Cerebellar nuclear complex (tissue), 1 donor: ENCODE results near the gene RAB22A.
"Not testable (repeated sequence)": the region's sequence is repeated elsewhere in the genome, so short reads cannot be mapped to it uniquely, and the experiment has no call there.

Experiments used
- DNase-seq, 2 experiments: peaks; one replicate each; lab custom pipeline; 2025; lab: John Stamatoyannopoulos, UW

RAB22A gene

DNA sequence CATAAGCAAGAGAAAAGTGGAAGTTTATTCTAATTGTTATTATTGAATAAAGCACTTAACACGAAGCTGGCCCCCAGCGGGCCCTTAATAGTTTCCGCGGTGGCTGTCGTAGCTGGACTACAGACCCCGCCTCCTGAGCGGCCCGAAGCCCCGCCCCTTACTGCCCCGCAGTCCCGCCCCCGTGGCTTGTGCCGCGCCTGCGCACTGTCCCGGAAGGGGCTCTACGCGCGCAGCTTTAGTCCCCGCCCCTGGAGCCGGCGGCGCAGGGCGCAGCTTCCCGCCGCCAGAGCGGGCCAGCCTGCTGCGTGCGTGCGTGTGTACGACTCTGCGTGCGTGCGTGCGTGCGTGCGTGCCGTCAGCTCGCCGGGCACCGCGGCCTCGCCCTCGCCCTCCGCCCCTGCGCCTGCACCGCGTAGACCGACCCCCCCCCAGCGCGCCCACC lies 79.4 kb downstream of the RAB22A start, which contains the start of gene VAPB:
VAPB (plus strand) TSS at position 348 of the 442 bp plus-strand sequence. CDS start 231 bp downstream, outside the sequence.
- DNase-seq, result peak; percentile 47 to 72

DNA sequence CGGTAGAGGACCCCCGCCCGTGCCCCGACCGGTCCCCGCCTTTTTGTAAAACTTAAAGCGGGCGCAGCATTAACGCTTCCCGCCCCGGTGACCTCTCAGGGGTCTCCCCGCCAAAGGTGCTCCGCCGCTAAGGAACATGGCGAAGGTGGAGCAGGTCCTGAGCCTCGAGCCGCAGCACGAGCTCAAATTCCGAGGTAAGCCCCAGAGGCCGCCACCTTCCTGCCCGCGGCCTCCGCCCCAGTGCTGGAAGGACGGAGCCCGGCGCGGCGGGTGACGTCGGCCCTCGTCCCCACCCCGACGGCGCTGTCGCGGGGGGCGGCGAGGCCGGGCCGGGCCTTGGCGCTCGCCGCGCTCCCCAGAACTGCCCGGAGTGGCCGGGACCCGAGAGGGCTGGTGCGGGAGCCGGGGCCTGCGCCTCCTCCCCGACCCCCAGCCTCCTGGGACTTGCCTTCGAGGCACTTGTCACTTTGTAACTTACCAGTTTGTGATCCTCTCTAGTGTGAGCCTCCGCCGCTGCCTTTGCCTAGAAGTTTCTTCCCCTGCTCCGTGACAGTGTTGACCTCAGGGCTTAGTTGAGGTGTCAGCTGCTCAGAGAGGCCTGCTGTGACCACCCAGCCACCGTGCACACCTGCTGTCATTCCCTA lies 79.9 kb downstream of the RAB22A start:
- no peak for DNase-seq

DNA sequence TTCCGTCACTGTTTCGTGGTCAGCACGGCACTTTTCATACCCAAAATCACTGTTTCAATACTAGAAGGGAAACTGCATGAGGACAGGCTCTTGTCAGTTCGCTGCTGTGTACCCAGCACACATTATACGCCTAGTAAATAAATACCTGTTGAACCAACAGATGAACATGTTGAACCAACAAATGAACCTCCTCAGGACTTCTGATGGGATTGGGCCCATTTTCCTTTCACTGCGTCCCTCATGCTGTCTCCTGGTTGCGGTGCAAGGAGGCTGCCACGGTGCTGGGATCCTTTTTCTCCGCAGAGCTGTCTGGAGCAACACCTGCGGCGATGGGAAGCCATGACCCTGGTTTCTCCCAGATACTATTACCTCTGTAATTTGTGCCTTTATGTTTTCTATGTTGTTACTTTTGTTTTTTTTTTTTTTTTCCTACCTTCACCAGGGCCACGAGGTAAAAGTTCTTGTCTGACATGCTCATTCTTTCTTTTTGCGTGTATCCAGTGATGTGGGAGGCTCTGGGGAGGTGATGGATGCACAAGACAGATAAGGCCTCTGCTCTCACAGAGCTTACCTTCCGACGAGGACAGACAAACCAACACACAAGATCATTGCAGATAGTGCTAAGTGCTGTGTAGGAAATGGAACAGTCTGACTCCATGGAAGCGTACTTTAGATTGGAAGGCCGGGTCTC lies 80.6 kb downstream of the RAB22A start:
- no peak for DNase-seq

DNA sequence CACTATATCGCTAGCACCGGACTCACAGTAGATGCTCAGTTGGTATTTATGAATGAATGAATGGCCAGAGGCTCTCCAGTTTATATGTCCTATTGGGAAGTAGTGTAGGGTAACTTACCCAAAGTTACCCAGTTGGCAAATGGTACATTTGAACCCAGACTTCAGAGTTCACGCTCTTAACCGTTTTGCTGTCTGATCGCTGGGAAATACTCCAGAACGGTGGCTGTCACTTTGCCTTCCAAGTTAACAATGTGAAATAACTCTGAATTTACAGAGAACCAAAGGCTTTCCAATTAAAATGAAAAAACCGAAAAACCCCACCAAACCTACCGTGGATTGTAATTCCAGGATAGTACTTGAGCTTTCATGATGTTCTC lies 81.1 kb downstream of the RAB22A start:
- no peak for DNase-seq

GRCh38 chr20:58392286-58392685 lies 82.8 kb downstream of the RAB22A start:
- DNase-seq, result no peak

- no peak for DNase-seq
Measured at GRCh38 chr20:58393299-58393698, 83.8 kb downstream of the RAB22A start.

GRCh38 chr20:58394801-58395200 lies 85.3 kb downstream of the RAB22A start:
- DNase-seq, result no peak

DNA sequence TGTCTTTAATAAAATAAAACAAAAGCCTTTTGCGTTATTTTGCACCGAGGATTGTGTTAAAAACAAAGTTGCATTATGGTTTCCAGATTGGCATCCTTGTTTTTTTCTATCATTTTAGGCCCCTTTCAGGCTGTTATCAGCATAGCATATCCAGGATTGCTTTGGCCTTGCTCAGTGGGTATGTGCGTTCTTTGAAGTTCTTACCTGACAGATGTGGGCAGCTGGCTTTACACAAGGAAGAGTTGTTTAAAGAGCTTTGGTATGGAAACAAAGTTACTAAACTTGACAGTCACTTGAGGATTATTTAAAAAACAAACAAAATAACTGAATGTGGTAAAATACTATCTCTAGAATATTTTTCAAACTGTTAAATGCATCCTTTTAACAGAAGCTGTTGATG lies 86.1 kb downstream of the RAB22A start:
- no peak for DNase-seq

- no peak for DNase-seq
Measured at GRCh38 chr20:58397429-58397828, 87.9 kb downstream of the RAB22A start.

DNA sequence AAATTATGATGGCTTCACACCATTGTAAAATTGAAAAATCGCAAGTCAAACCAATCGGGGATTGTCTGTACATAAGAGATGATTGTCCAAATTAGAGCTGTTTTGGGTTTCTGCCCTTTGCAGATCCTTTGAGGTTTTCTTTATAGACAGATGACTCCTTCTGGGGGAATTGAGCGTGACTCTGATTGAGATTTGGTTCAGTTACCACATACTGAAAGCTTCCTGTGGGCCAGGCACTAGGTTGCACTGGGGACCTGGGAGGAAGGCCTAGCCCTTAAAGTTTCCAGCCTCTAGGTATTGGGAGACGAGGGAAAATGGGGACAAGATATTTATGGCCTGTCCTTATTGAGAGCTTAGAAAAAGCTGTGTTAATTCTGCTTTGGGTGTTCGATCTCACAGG lies 88.7 kb downstream of the RAB22A start:
- DNase-seq, result no peak

DNA sequence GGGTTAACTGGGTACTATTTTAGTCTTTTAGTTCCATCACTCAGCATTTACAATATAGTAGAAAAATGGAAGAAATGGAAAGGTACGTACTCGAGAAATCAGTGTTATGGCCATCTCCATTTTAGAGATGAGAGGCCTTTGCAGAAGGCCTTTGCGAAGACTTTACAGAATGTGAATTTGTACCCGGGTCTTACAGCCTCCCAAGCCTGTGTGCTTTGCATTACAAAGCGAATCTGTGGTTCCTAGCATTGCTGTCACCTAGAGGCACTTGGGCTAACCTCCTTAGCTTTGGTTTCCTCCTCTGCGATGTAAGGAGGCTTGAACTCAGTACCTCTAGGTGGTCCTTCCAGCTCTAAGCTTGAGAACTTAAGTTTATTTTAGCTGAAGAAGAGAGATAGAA lies 90.4 kb downstream of the RAB22A start:
- DNase-seq, result no peak

GRCh38 chr20:58401162-58401561 lies 91.6 kb downstream of the RAB22A start:
- DNase-seq, result no peak

DNA sequence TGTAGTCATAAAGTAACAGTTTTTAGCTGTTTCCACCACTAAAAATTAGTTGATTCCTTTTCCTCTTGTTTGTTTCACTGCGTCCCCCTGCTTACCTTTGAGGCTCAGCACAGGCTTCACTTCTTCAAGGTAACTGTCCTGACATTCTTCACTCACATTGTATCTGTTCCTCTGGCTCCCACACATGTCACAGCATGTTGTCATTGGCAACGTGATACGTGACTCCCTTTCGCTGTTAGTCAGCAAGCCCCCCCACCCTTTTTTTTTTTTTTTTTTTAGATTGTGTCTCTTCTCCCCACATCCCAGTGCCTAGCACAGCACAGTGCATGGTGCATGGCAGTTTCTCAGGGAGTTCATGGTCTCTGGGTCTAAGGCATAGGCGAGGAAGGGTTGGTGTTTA lies 92.8 kb downstream of the RAB22A start:
- DNase-seq, result no peak

- DNase-seq, result no peak
Measured at GRCh38 chr20:58402827-58403226, 93.3 kb downstream of the RAB22A start.

GRCh38 chr20:58403272-58403671 lies 93.8 kb downstream of the RAB22A start:
- DNase-seq, result no peak

DNA sequence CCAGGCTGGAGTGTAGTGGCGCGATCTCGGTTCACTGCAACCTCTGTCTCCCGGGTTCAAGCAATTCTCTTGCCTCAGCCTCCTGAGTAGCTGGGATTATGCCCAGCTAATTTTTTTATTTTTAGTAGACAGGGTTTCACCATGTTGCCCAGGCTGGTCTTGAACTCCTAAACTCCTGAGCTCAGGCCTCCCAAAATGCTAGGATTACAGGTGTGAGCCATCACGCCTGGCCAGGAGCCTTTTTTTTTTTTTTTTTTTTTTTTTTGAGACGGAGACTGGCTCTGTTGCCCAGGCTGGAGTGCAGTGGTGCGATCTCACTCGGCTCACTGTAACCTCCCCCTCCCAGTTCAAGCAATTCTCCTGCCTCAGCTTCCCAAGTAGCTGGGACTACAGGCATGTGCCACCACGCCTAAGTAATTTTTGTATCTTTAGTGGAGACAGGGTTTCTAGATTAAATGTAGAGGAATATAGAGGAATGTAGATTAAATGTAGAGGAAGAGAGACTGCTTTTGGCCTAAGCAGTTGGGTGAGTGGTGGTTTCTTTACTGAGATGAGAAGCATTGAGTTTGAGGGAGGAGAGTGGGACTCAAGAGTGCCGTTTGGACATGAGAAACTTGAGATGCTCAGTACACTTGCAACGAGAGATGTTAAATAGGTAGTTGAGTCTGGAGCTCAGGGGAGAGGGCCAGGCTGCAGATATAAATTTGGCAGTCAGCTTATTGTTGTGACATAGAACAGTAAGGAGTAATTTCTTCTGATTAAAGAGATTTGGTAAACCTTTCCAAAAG lies 96.2 kb downstream of the RAB22A start:
- DNase-seq, result no peak

DNA sequence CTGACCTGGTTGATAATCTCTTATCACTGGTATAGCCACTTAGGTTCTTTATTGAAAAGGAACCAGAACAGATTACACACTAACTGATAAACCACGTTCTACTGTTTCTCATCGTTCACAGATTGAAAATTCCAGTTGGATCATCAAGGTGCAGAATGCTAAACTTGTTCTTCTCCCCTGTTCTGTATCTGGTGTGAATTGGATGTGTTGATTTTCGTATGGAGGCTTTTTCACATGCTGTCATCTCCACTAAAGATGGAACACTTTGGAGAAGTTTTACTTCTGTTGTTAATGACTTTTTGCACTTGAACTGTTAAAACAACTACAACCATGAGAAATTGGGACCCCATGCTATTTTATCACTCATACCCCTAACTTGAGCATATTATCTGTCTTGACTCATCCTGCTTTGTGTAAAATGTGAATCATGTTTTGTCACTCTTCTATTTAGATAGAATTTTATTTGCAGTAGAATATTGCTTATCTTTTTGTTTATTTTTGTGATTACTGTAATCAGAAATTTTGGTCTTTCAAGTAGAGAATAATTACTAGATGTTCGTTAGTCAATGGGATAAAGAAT lies 97.0 kb downstream of the RAB22A start:
- DNase-seq, result no peak

DNA sequence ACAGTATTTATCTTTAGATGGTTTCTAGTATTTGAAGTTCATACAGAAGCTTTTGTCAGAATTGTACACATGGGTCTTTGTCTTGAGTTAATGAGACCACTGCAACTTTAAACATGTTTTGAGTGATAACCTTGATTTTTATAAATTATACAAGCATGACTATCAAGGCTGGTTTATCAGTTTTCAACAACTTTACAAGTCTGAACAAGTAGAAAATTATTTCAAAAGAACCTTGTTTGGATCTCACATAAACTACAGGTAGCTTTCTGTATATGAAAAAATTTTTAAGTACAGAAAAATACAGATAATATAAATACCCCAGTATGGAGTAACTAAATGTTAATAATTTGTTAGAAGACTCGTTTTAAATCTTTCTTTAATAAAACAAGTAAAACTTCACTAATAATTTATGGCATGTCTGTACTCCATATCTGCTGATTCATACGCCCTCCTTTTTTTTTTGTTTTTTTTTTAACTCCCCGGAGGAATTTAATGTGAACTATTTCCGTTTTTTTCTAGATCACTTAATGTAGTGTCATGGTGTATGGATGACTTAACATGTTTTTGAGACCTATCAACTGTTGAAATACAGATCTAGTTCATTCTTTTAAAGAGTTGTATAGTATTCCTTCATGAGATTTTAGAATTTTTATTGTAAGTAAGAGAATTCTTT lies 97.8 kb downstream of the RAB22A start:
- DNase-seq, result no peak

- DNase-seq, result no peak
Measured at GRCh38 chr20:58407966-58408557, 98.5 kb downstream of the RAB22A start.

DNA sequence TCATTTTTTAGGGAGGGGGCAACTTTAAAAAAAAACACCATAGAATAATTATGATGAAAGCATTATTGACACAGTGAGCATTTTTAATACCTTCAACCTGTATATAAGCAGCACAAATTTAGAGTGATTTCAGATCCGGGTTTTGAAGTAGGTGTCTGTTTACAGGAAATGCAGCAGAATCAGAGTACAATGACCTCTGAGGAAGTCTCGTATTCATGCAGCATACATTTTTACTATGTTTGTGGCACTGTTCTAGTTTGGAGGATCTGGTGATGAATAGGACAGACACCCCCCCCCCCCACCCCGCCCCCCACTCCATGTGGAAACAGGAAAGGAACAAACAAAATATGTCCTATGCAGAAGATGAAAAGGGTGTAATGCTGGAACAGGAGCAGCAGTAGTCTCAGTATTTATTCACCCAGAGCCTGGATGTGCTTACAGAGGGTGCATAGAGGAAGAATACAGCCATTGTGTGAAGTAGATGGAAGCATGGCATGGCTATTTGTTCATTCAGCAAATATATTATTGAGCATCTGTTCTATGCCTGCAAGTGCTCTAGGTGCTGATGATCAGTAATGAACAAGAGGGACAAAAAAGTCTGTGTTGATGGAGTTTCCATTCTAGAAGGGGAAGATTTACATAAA lies 99.2 kb downstream of the RAB22A start:
- no peak for DNase-seq

- DNase-seq, result not testable (repeated sequence)
Measured at GRCh38 chr20:58414216-58414615, 104.7 kb downstream of the RAB22A start.
